K562 (cell line): Measurements from ENCODE around the gene PRCC. TPM values are rescaled to one million over a fixed set of nuclear protein-coding genes. Genes with fewer than 3 reads are reported as not detected.

Experiments used
- ASH1L ChIP-seq: fragments of 450-650 bp; IDR thresholded peaks from 2 replicates; pipeline ENCODE4 v1.6.1; 2018; ENCODE audit warnings: borderline replicate concordance, mild to moderate bottlenecking, low read depth; ENCODE audit not compliant: partially characterized antibody
- CBFA2T3 ChIP-seq: fragments of 450-650 bp; IDR thresholded peaks from 2 replicates; pipeline ENCODE4 v1.6.1; 2017
- DACH1 ChIP-seq: fragments of 450-650 bp; IDR thresholded peaks from 2 replicates; pipeline ENCODE4 v1.6.1; 2018; ENCODE audit not compliant: partially characterized antibody
- ELF1 ChIP-seq: fragments of 200-800 bp; sonication (Bioruptor generic); IDR thresholded peaks from 2 replicates; pipeline ENCODE4 v1.6.1; 2016; ENCODE audit warnings: missing genetic modification characterization, missing compliant biosample characterization
- EP300 ChIP-seq: IDR thresholded peaks from 2 replicates; pipeline ENCODE4 v1.6.1; 2012; ENCODE audit warnings: low read length, improper control_type of control experiment
- FOXA1 ChIP-seq: fragments of 450-650 bp; IDR thresholded peaks from 2 replicates; pipeline ENCODE4 v1.6.1; 2016; ENCODE audit warnings: mild to moderate bottlenecking, borderline replicate concordance
- HBP1 ChIP-seq: fragments of 450-650 bp; formaldehyde crosslinking; IDR thresholded peaks from 2 replicates; pipeline ENCODE4 v1.4.0; 2022; ENCODE audit warnings: missing genetic modification characterization
- HMBOX1 ChIP-seq: sonication (generic); IDR thresholded peaks from 2 replicates; pipeline ENCODE4 v1.6.1; 2016
- MED1 ChIP-seq: sonication (generic); formaldehyde crosslinking; IDR thresholded peaks from 2 replicates; pipeline ENCODE4 v1.8.1; 2023; ENCODE audit warnings: missing genetic modification reagents, borderline replicate concordance
- RBM14 ChIP-seq: fragments of 200-400 bp; formaldehyde crosslinking; IDR thresholded peaks from 2 replicates; pipeline ENCODE4 v1.6.1; 2018; ENCODE audit warnings: low read depth, mild to moderate bottlenecking, low read length, moderate library complexity, borderline replicate concordance; ENCODE audit not compliant: insufficient read depth
- RBM34 ChIP-seq: fragments of 200-400 bp; formaldehyde crosslinking; IDR thresholded peaks from 2 replicates; pipeline ENCODE4 v1.6.1; 2018; ENCODE audit warnings: low read length, borderline replicate concordance; ENCODE audit not compliant: insufficient read depth
- RFX5 ChIP-seq: IDR thresholded peaks from 2 replicates; pipeline ENCODE4 v1.6.1; 2011; ENCODE audit warnings: low read depth, mild to moderate bottlenecking, improper control_type of control experiment, low read length
- RFX7 ChIP-seq: fragments of 250-450 bp; sonication (Bioruptor Pico); IDR thresholded peaks from 2 replicates; pipeline ENCODE4 v1.5.1; 2021; ENCODE audit warnings: mild to moderate bottlenecking
- SIN3A ChIP-seq, 2 experiments: fragments of 150-350 bp in 1 of 2; IDR thresholded peaks; 2 replicates each; pipeline ENCODE4 v1.6.1; 2011 to 2016; ENCODE audit warnings: borderline replicate concordance in 2 of 2, low read depth in 2 of 2, low read length in 2 of 2, mild to moderate bottlenecking in 2 of 2, moderate library complexity in 2 of 2; ENCODE audit not compliant: control insufficient read depth in 1 of 2
- ZNF146 ChIP-seq: IDR thresholded peaks from one replicate; pipeline ENCODE4 v1.6.1; 2018; ENCODE audit warnings: missing compliant biosample characterization; ENCODE audit not compliant: unreplicated experiment
- ZNF561 ChIP-seq: fragments of 450-650 bp; formaldehyde crosslinking; conservative IDR thresholded peaks from 2 replicates; pipeline ENCODE4 v1.4.0; 2020; ENCODE audit warnings: mild to moderate bottlenecking, moderate library complexity
- polyA plus RNA-seq, 8 experiments: library from polyadenylated mRNA; depleted of rRNA in 4 of 8; stranded (reverse) in 5 of 8; unstranded in 3 of 8; fragments of >200 nt; fragmentation: Nextera tagmentation in 2 of 8; fragmentation: Illumina TruSeq in 1 of 8; extraction: Ambion mirVana in 2 of 8; extraction: Trizol in 1 of 8; gene quantifications; 2 replicates each; pipeline versions ENCODE4 v1.2.1 to v1.2.3, GENCODE V29; 2011 to 2014; ENCODE audit warnings: inconsistent platforms in 1 of 8, missing spikeins in 1 of 8
- total RNA-seq, 7 experiments: library from RNA; depleted of rRNA in 6 of 7; stranded (reverse); fragments of >200 nt in 6 of 7; fragmentation: Illumina TruSeq in 2 of 7; extraction: Trizol in 2 of 7; gene quantifications; 2 replicates each; pipeline versions ENCODE4 v1.2.1 to v1.2.3, GENCODE V29; 2011 to 2021; ENCODE audit warnings: low replicate concordance in 1 of 7
- TF ChIP-seq, protein P1 (sequence below): sonication (generic); formaldehyde crosslinking; IDR thresholded peaks from 2 replicates; pipeline ENCODE4 v1.8.1; 2022; ENCODE audit warnings: missing genetic modification reagents
- TF ChIP-seq, protein P2 (sequence below): sonication (generic); formaldehyde crosslinking; IDR thresholded peaks from 2 replicates; pipeline ENCODE4 v1.8.0; 2022; ENCODE audit warnings: mild to moderate bottlenecking, missing genetic modification reagents
- TF ChIP-seq, protein P3 (sequence below): fragments of 250-450 bp; sonication (Bioruptor Pico); IDR thresholded peaks from 2 replicates; pipeline ENCODE4 v1.4.0; 2020; ENCODE audit warnings: borderline replicate concordance

PRCC gene
- total and polyA plus RNA-seq, 9 of the 15 experiments (the other 6 are each of a cell fraction or from before 2014, with no cell fraction given) = 23.9 to 201 (median 41.1) TPM

DNA sequence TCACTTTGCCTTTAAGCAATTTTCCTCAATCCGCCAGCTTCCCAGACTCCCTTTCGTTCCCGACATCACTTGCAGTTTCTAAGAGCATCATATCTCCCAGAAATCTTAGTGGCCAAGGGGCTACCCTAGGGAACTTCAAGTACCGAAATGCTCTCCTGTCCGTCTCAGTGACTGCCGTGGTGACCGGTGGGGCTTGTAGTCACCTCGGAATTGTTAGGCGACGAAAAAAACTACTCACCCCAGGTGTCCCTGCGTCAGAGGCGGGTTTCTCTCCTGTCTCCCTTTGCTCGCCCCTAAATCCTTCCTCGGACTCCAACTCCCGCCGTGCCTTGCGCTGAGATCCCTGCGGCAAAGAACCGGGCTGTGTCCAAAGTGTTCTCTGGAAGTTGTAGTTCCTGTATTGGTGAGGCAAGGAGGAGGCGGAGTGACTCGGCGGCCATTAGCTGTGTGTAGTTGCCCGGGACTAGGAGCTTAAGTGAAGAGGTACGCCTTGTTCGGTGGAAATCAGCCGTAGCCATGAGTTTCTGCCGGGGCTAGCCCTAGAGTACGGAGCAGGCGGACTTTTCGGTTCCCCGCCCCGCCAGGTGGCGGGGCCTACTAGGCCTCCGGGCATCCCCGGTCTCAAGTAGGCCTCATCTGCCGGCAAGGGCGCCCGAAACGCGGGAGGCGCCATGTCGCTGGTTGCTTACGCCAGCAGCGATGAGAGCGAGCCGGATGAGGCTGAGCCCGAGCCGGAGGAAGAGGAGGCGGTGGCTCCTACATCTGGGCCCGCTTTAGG lies at the start of gene PRCC (continued):
- TF ChIP-seq HBP1 (CRISPR knock-in tag) = no peak
- no peak for TF ChIP-seq RBM34
- TF ChIP-seq ZNF146 (CRISPR knock-in tag) = peak; percentile 12
- no peak for TF ChIP-seq RFX7 (CRISPR knock-in tag)
- peak in 1 of 2 experiments; percentile 92; a peak in 1 of 4 replicates for TF ChIP-seq SIN3A (IDR thresholded peaks at IDR 0.05; ENCODE audit: borderline replicate concordance in 2 of 2, control insufficient read depth in 1 of 2, low read depth in 2 of 2, low read length in 2 of 2)
- peak; percentile 80 for TF ChIP-seq ASH1L
- TF ChIP-seq, protein P1, sequence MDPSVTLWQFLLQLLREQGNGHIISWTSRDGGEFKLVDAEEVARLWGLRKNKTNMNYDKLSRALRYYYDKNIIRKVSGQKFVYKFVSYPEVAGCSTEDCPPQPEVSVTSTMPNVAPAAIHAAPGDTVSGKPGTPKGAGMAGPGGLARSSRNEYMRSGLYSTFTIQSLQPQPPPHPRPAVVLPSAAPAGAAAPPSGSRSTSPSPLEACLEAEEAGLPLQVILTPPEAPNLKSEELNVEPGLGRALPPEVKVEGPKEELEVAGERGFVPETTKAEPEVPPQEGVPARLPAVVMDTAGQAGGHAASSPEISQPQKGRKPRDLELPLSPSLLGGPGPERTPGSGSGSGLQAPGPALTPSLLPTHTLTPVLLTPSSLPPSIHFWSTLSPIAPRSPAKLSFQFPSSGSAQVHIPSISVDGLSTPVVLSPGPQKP (CRISPR knock-in tag) = no peak
- no peak for TF ChIP-seq RBM14
- no peak for TF ChIP-seq DACH1
- TF ChIP-seq ZNF561 (CRISPR knock-in tag) = no peak
- TF ChIP-seq RFX5 = no peak
- TF ChIP-seq, protein P2, sequence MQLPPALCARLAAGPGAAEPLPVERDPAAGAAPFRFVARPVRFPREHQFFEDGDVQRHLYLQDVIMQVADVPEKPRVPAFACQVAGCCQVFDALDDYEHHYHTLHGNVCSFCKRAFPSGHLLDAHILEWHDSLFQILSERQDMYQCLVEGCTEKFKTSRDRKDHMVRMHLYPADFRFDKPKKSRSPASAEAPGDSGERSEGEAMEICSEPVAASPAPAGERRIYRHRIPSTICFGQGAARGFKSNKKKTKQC = peak; percentile 96
- TF ChIP-seq, protein P3, sequence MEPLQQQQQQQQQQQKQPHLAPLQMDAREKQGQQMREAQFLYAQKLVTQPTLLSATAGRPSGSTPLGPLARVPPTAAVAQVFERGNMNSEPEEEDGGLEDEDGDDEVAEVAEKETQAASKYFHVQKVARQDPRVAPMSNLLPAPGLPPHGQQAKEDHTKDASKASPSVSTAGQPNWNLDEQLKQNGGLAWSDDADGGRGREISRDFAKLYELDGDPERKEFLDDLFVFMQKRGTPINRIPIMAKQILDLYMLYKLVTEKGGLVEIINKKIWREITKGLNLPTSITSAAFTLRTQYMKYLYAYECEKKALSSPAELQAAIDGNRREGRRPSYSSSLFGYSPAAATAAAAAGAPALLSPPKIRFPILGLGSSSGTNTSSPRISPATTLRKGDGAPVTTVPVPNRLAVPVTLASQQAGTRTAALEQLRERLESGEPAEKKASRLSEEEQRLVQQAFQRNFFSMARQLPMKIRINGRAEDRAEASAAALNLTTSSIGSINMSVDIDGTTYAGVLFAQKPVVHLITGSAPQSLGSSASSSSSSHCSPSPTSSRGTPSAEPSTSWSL (CRISPR knock-in tag) = no peak
- TF ChIP-seq HMBOX1 = no peak
- 0 out of 2 replicates have a peak, but pooled peaks have one; percentile 2 for TF ChIP-seq EP300
- peak; percentile 87 for TF ChIP-seq ELF1 (tag)
- TF ChIP-seq MED1 (CRISPR knock-in tag) = no peak
- no peak for TF ChIP-seq FOXA1
- TF ChIP-seq CBFA2T3 = no peak
